Karpas-422 (cell line): ENCODE results near the gene RSAD2. TPM values are rescaled to one million over a fixed set of nuclear protein-coding genes. Genes with fewer than 3 reads are reported as not detected.
"Not testable (repeated sequence)": the region's sequence is repeated elsewhere in the genome, so short reads cannot be mapped to it uniquely, and the experiment has no call there.

Source experiments
- DNase-seq: peaks from one replicate; pipeline ENCODE4 v3.0.0-alpha.2; 2015
- H2AFZ ChIP-seq: fragments of 200-600 bp; sonication (generic); 2 replicates; pipeline ENCODE4 v1.6.1; 2014; ENCODE audit warnings: antibody characterized with exemption, low read length, mixed read lengths
- H3K27ac ChIP-seq: fragments of 200-600 bp; sonication (generic); 2 replicates; pipeline ENCODE4 v1.5.1; 2014; ENCODE audit warnings: mild to moderate bottlenecking, low read length, moderate library complexity
- H3K27me3 ChIP-seq: fragments of 200-600 bp; sonication (generic); 2 replicates; pipeline ENCODE4 v1.6.1; 2014; ENCODE audit warnings: low read length, mixed read lengths
- H3K36me3 ChIP-seq: fragments of 200-600 bp; sonication (generic); 2 replicates; pipeline ENCODE4 v1.6.1; 2014; ENCODE audit warnings: low read length, mixed read lengths; ENCODE audit not compliant: insufficient read depth
- H3K4me1 ChIP-seq: fragments of 200-600 bp; sonication (generic); 2 replicates; pipeline ENCODE4 v1.6.1; 2014; ENCODE audit warnings: mild to moderate bottlenecking, low read length, mixed read lengths
- H3K4me2 ChIP-seq: fragments of 200-600 bp; sonication (generic); 2 replicates; pipeline ENCODE4 v1.6.1; 2014; ENCODE audit warnings: low read length, low read depth, mild to moderate bottlenecking; ENCODE audit not compliant: poor library complexity, severe bottlenecking
- H3K4me3 ChIP-seq: fragments of 200-600 bp; sonication (generic); 2 replicates; pipeline ENCODE4 v1.5.1; 2014; ENCODE audit warnings: mild to moderate bottlenecking, antibody characterized with exemption, low read length, mixed read lengths
- H3K79me2 ChIP-seq: fragments of 200-600 bp; sonication (generic); 2 replicates; pipeline ENCODE4 v1.6.1; 2014; ENCODE audit warnings: mild to moderate bottlenecking, low read length, mixed read lengths
- H3K9ac ChIP-seq: fragments of 200-600 bp; sonication (generic); 2 replicates; pipeline ENCODE4 v1.6.0; 2014; ENCODE audit warnings: low read length
- H3K9me2 ChIP-seq: fragments of 200-600 bp; sonication (generic), shearing (Covaris generic); replicated peaks from 2 replicates; pipeline ENCODE4 v1.6.0; 2014; ENCODE audit warnings: mild to moderate bottlenecking, low read length, moderate library complexity; ENCODE audit not compliant: insufficient read depth
- H3K9me3 ChIP-seq: fragments of 300-700, 200-600 bp; sonication (generic); 2 replicates; pipeline ENCODE4 v1.6.1; 2014; ENCODE audit warnings: low read length, mixed read lengths
- H4K20me1 ChIP-seq: fragments of 200-600 bp; sonication (generic); 2 replicates; pipeline ENCODE4 v1.6.1; 2014; ENCODE audit warnings: mild to moderate bottlenecking, antibody characterized with exemption, low read length, low read depth; ENCODE audit not compliant: insufficient read depth
- total RNA-seq: library from RNA; depleted of rRNA; stranded (reverse); fragments of >200 nt; shearing (Covaris generic); gene quantifications from 2 replicates; pipeline ENCODE4 v1.2.3, GENCODE V29; 2014; ENCODE audit warnings: low replicate concordance

The RSAD2 gene
- total RNA-seq, 1 experiment from 2014 or later: 2.7 TPM

- H3K4me2 ChIP-seq: no peak overlapping the region
- H3K27me3 ChIP-seq: no peaks in the 10 kb centered on the region
- no peak overlapping the region for H3K4me3 ChIP-seq
- no peaks in the 10 kb centered on the region for H3K9me2 ChIP-seq
- no peak overlapping the region for H2AFZ ChIP-seq
- no peaks in the 10 kb centered on the region for H3K36me3 ChIP-seq
- no peaks in the 10 kb centered on the region for H3K4me1 ChIP-seq
- no peaks in the 10 kb centered on the region for H3K79me2 ChIP-seq
- no peaks in the 10 kb centered on the region for H4K20me1 ChIP-seq
- DNase-seq: no peak
- no peaks in the 10 kb centered on the region for H3K9me3 ChIP-seq
- H3K27ac ChIP-seq: no peak overlapping the region
- no peak overlapping the region for H3K9ac ChIP-seq
Observed at GRCh38 chr2:6932828-6933227, 55.3 kb downstream of the RSAD2 start.

- Histone ChIP-seq H2AFZ (no peak overlapping the region), H4K20me1 (no peaks in the 10 kb centered on the region), H3K4me2 (no peak overlapping the region)
Observed at GRCh38 chr2:6933911-6934310, 56.3 kb downstream of the RSAD2 start.

GRCh38 chr2:6934345-6934744 lies 56.8 kb downstream of the RSAD2 start:
- Histone ChIP-seq H2AFZ (no peak overlapping the region), H3K27me3 (no peaks in the 10 kb centered on the region), H3K9ac (no peak overlapping the region), H3K9me2 (no peaks in the 10 kb centered on the region), H3K9me3 (no peaks in the 10 kb centered on the region), H3K36me3 (no peaks in the 10 kb centered on the region), H3K27ac (no peak overlapping the region), H4K20me1 (no peaks in the 10 kb centered on the region), H3K4me1 (no peaks in the 10 kb centered on the region), H3K4me2 (no peak overlapping the region), H3K79me2 (no peaks in the 10 kb centered on the region), H3K4me3 (no peak overlapping the region)
- no peak for DNase-seq

More at GRCh38 chr2:6933911-6934310, 56.3 kb downstream of the RSAD2 start:
- no peak for DNase-seq
- no peaks in the 10 kb centered on the region for H3K4me1 ChIP-seq
- no peaks in the 10 kb centered on the region for H3K36me3 ChIP-seq
- H3K9me2 ChIP-seq: no peaks in the 10 kb centered on the region
- H3K27me3 ChIP-seq: no peaks in the 10 kb centered on the region
- no peak overlapping the region for H3K4me3 ChIP-seq
- H3K9me3 ChIP-seq: no peaks in the 10 kb centered on the region
- no peaks in the 10 kb centered on the region for H3K79me2 ChIP-seq
- no peak overlapping the region for H3K27ac ChIP-seq
- H3K9ac ChIP-seq: no peak overlapping the region

- Histone ChIP-seq H3K4me2 (no peak overlapping the region), H3K4me1 (no peaks in the 10 kb centered on the region), H3K9me3 (no peaks in the 10 kb centered on the region), H3K9me2 (no peaks in the 10 kb centered on the region), H3K27ac (no peak overlapping the region), H3K27me3 (no peaks in the 10 kb centered on the region), H4K20me1 (no peaks in the 10 kb centered on the region), H3K9ac (no peak overlapping the region), H3K4me3 (no peak overlapping the region), H3K36me3 (no peaks in the 10 kb centered on the region), H3K79me2 (no peaks in the 10 kb centered on the region), H2AFZ (no peak overlapping the region)
- DNase-seq: no peak
Observed at GRCh38 chr2:6934758-6935651, 57.4 kb downstream of the RSAD2 start.

- not testable (repeated sequence) for DNase-seq
Observed at GRCh38 chr2:6935652-6936020, 58.1 kb downstream of the RSAD2 start.

GRCh38 chr2:6937157-6937556 lies 59.6 kb downstream of the RSAD2 start:
- Histone ChIP-seq H3K27me3 (no peaks in the 10 kb centered on the region), H3K9me3 (no peaks in the 10 kb centered on the region), H4K20me1 (no peaks in the 10 kb centered on the region), H3K9me2 (no peaks in the 10 kb centered on the region), H2AFZ (no peak overlapping the region), H3K4me2 (no peak overlapping the region), H3K79me2 (no peaks in the 10 kb centered on the region), H3K4me3 (no peak overlapping the region), H3K36me3 (no peaks in the 10 kb centered on the region), H3K9ac (no peak overlapping the region), H3K27ac (no peak overlapping the region), H3K4me1 (no peaks in the 10 kb centered on the region)
- no peak for DNase-seq

More at GRCh38 chr2:6935652-6936020, 58.1 kb downstream of the RSAD2 start:
- not testable (repeated sequence) for H3K9me3 ChIP-seq, H3K27me3 ChIP-seq, H3K27ac ChIP-seq, H4K20me1 ChIP-seq, H3K36me3 ChIP-seq, H3K79me2 ChIP-seq, H3K9me2 ChIP-seq, H2AFZ ChIP-seq, H3K4me2 ChIP-seq, H3K4me3 ChIP-seq, H3K4me1 ChIP-seq, H3K9ac ChIP-seq

GRCh38 chr2:6937582-6937981 lies 60.0 kb downstream of the RSAD2 start:
- H4K20me1 ChIP-seq: no peaks in the 10 kb centered on the region
- DNase-seq: no peak
- no peaks in the 10 kb centered on the region for H3K27me3 ChIP-seq
- H3K9me2 ChIP-seq: no peaks in the 10 kb centered on the region
- no peak overlapping the region for H3K9ac ChIP-seq
- H3K4me2 ChIP-seq: no peak overlapping the region
- no peaks in the 10 kb centered on the region for H3K9me3 ChIP-seq
- H3K4me1 ChIP-seq: no peaks in the 10 kb centered on the region
- H3K4me3 ChIP-seq: no peak overlapping the region
- no peak overlapping the region for H3K27ac ChIP-seq
- no peak overlapping the region for H2AFZ ChIP-seq
- H3K79me2 ChIP-seq: no peaks in the 10 kb centered on the region
- H3K36me3 ChIP-seq: no peaks in the 10 kb centered on the region

GRCh38 chr2:6939071-6939470 lies 61.5 kb downstream of the RSAD2 start:
- Histone ChIP-seq H2AFZ (no peak overlapping the region), H3K9ac (no peak overlapping the region), H3K27ac (no peak overlapping the region)

More at GRCh38 chr2:6939071-6939470, 61.5 kb downstream of the RSAD2 start:
- H4K20me1 ChIP-seq: no peaks in the 10 kb centered on the region
- no peaks in the 10 kb centered on the region for H3K27me3 ChIP-seq
- H3K9me3 ChIP-seq: no peaks in the 10 kb centered on the region
- H3K9me2 ChIP-seq: no peaks in the 10 kb centered on the region
- no peak for DNase-seq
- no peaks in the 10 kb centered on the region for H3K79me2 ChIP-seq
- no peaks in the 10 kb centered on the region for H3K36me3 ChIP-seq
- H3K4me3 ChIP-seq: no peak overlapping the region
- no peaks in the 10 kb centered on the region for H3K4me1 ChIP-seq
- H3K4me2 ChIP-seq: no peak overlapping the region
